NCI-H2107 treated with DMSO at 0.1 percent for 48 hours (cell line): ENCODE results near the gene ZMYM2.
"Not testable (repeated sequence)": the region's sequence is repeated elsewhere in the genome, so short reads cannot be mapped to it uniquely, and the experiment has no call there.

Experiments used
- DNase-seq: peaks from one replicate; lab custom pipeline; 2025; ENCODE audit not compliant: unreplicated experiment; lab: John Stamatoyannopoulos, UW

ZMYM2 gene

GRCh38 chr13:19982447-19983043 is 24.0 kb downstream of the ZMYM2 start:
- no peak for DNase-seq

GRCh38 chr13:19984430-19985218 is 26.1 kb downstream of the ZMYM2 start:
- peak; percentile 7 for DNase-seq

- DNase-seq, result no peak
Observed at GRCh38 chr13:19985219-19985556, 26.7 kb downstream of the ZMYM2 start.

- no peak for DNase-seq
Observed at GRCh38 chr13:19991531-19991930, 33.0 kb downstream of the ZMYM2 start.

GRCh38 chr13:19993024-19993423 is 34.5 kb downstream of the ZMYM2 start:
- no peak for DNase-seq

- no peak for DNase-seq
Observed at GRCh38 chr13:19998960-19999359, 40.4 kb downstream of the ZMYM2 start.

- DNase-seq, result no peak
Observed at GRCh38 chr13:20000062-20000552, 41.6 kb downstream of the ZMYM2 start.

- DNase-seq, result no peak
Observed at GRCh38 chr13:20001366-20002190, 43.1 kb downstream of the ZMYM2 start.

GRCh38 chr13:20002787-20003186 is 44.3 kb downstream of the ZMYM2 start:
- no peak for DNase-seq

- no peak for DNase-seq
Observed at GRCh38 chr13:20006206-20006605, 47.7 kb downstream of the ZMYM2 start.

- DNase-seq, result no peak
Observed at GRCh38 chr13:20015763-20016162, 57.2 kb downstream of the ZMYM2 start.

GRCh38 chr13:20016649-20017364 is 58.3 kb downstream of the ZMYM2 start:
- no peak for DNase-seq

GRCh38 chr13:20017365-20017711 is 58.8 kb downstream of the ZMYM2 start:
- DNase-seq, result no peak

GRCh38 chr13:20019043-20019442 is 60.5 kb downstream of the ZMYM2 start:
- DNase-seq, result no peak

- no peak for DNase-seq
Observed at GRCh38 chr13:20024702-20025101, 66.2 kb downstream of the ZMYM2 start.

- DNase-seq, result no peak
Observed at GRCh38 chr13:20028953-20029352, 70.4 kb downstream of the ZMYM2 start.

GRCh38 chr13:20033486-20033885 is 75.0 kb downstream of the ZMYM2 start:
- DNase-seq, result no peak

- no peak for DNase-seq
Observed at GRCh38 chr13:20035130-20035529, 76.6 kb downstream of the ZMYM2 start.

GRCh38 chr13:20037908-20038307 is 79.4 kb downstream of the ZMYM2 start:
- no peak for DNase-seq

- not testable (repeated sequence) for DNase-seq
Observed at GRCh38 chr13:20042603-20043002, 84.1 kb downstream of the ZMYM2 start.

GRCh38 chr13:20043207-20043925 is 84.8 kb downstream of the ZMYM2 start:
- DNase-seq, result no peak
